ENCODE measurements around the gene TMEM185B.

DNA sequence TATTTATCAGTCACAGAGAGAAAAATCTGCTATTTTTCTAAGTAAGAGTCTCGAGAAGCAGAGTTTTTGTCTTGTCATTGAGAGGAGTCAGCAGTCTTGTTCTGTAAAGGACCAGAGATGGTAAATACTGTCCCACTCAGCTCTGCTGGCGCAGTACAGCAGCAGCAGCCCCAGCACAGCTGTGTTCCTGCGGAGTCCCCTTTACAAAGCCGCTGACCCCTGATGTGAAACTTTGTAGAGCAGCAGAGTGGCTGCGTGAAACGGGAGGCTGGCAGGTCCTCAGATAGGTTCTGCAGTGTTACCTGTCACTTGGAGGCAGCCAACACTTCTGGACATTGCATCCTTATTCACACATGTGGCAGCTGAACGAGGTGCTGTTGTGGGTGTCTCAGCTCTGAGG lies 45.2 kb downstream of the TMEM185B start:
- TF ChIP-seq POLR2A (IDR thresholded peaks at IDR 0.05), result no peak
- no peak for TF ChIP-seq CTCF (IDR thresholded peaks at IDR 0.05 in 8 of 11, conservative IDR thresholded peaks at IDR 0.05 in 3 of 11)
